ENCODE results near the gene PADI3. TPM values are rescaled to one million over a fixed set of nuclear protein-coding genes. Genes with fewer than 3 reads are reported as not detected.

Gene PADI3
- total and polyA plus RNA-seq, 7 donors = 0.51 TPM; not detected in 6

DNA sequence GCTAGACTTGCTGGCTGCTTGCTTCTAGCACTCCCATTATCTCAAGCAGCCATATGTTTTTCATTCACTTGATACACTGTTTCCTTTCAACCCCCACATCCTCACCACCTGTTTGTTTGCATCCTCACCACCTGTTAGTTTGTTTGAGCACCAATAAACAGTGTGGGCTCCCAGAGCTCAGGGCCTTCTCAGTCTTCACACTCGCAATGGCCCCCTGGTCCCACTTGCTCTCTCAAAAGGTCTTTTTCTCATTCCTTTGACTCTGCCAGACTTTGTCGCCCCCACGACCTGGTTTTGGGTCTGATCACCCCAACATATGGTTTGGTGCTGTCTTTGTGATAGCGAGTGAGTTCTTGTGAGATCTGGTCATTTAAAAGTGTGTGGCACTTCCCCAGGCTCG is 52.9 kb downstream of the PADI3 start:
- peaks cover 0 to 6% (median under 1%) of the 10 kb centered on the region in 4 donors for H3K9me3 ChIP-seq
- no peaks in the 10 kb centered on the region for H3K36me3 ChIP-seq
- H3K27ac ChIP-seq = no peak overlapping the region
- no peaks in the 10 kb centered on the region for H3K27me3 ChIP-seq
- intact Hi-C loops (cut with DNase I) = no loop called here
- no peaks in the 10 kb centered on the region for H3K4me1 ChIP-seq
- 81 to 89% methylated on average over 5 of the region's 5 CpGs for WGBS, 2 donors
- TF ChIP-seq, protein P1, sequence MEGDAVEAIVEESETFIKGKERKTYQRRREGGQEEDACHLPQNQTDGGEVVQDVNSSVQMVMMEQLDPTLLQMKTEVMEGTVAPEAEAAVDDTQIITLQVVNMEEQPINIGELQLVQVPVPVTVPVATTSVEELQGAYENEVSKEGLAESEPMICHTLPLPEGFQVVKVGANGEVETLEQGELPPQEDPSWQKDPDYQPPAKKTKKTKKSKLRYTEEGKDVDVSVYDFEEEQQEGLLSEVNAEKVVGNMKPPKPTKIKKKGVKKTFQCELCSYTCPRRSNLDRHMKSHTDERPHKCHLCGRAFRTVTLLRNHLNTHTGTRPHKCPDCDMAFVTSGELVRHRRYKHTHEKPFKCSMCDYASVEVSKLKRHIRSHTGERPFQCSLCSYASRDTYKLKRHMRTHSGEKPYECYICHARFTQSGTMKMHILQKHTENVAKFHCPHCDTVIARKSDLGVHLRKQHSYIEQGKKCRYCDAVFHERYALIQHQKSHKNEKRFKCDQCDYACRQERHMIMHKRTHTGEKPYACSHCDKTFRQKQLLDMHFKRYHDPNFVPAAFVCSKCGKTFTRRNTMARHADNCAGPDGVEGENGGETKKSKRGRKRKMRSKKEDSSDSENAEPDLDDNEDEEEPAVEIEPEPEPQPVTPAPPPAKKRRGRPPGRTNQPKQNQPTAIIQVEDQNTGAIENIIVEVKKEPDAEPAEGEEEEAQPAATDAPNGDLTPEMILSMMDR (IDR thresholded peaks at IDR 0.05) = no peak
- TF ChIP-seq POLR2A (IDR thresholded peaks at IDR 0.05) = no peak
- no peak for TF ChIP-seq EP300 (IDR thresholded peaks at IDR 0.05)
- TF ChIP-seq POLR2AphosphoS5 (IDR thresholded peaks at IDR 0.05) = no peak
- no peak for DNase-seq
- no peak overlapping the region for H3K4me3 ChIP-seq

DNA sequence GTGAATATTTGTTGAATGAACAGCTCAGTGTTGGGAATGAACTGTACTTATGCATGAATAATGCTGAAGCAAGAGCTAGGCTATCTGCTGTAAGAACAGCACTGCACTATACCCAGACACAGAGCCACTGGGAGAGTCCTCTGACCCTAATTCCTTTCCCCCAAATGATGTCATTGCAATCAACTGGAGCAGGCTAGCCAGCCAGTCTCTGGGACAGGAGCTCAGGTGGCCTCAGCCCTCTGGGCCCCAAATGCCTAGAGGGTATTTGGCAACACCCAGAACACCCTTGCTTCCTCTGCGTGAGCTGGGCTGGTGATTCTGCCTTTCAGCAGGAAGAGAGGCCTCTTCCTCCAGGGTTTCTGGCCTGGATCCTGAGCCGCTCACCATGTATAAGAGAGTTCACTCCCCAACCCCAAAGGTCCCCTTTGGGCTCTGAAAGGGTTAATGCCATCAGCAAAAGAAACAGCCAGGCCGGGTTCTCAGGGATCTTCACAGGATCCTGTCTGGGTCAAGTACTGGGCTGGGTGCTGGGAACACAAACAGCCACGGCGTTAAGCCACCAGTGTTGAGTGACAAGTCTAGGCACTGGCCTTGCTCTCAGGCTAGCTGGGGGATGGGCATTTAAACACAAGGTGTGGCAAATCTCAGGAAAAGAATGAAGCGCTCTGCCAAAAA is 55.4 kb downstream of the PADI3 start:
- H3K27ac ChIP-seq = no peak overlapping the region
- H3K9me3 ChIP-seq = peaks cover 0 to 4% (median under 1%) of the 10 kb centered on the region in 4 donors
- peaks cover 0 to 12% (median 7%) of the 10 kb centered on the region in 3 donors for H3K27me3 ChIP-seq
- intact Hi-C loops (cut with DNase I) = no loop called here
- no peaks in the 10 kb centered on the region for H3K36me3 ChIP-seq
- WGBS, 2 donors = 34 to 46% methylated on average over 6 of the region's 6 CpGs
- no peaks in the 10 kb centered on the region for H3K4me1 ChIP-seq
- DNase-seq = peak; percentile 40
- no peak overlapping the region for H3K4me3 ChIP-seq
- TF ChIP-seq EP300 (IDR thresholded peaks at IDR 0.05) (no peak), POLR2A (IDR thresholded peaks at IDR 0.05) (no peak), POLR2AphosphoS5 (IDR thresholded peaks at IDR 0.05) (no peak)
- TF ChIP-seq, protein P1 (IDR thresholded peaks at IDR 0.05) = no peak

DNA sequence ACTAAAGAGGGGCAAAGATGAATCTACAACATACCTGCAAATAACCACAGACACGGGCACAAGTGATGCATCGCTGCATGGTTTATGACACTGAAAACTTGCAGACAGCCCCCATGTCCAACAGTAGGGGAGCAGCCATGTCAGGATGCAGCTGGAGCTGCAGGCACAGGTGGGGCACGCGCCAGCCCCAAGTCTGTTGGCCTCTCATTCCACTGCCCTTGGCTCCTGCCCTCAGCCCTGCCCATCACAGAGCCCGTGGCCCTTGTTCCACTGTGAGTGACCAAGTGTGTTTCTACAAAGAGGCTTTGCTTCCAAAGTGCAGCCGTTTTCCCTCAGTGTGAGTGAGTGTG is 55.9 kb downstream of the PADI3 start:
- 54 to 58% methylated on average over 6 of the region's 6 CpGs for WGBS, 2 donors
- TF ChIP-seq, protein P1 (IDR thresholded peaks at IDR 0.05) = no peak
- TF ChIP-seq EP300 (IDR thresholded peaks at IDR 0.05) = no peak
- no peak for TF ChIP-seq POLR2AphosphoS5 (IDR thresholded peaks at IDR 0.05)
- no peak for TF ChIP-seq POLR2A (IDR thresholded peaks at IDR 0.05)
- intact Hi-C loops (cut with DNase I) = no loop called here
- H3K27me3 ChIP-seq = peaks cover 0 to 17% (median 7%) of the 10 kb centered on the region in 3 donors
- peak; percentile 33 for DNase-seq
- H3K4me3 ChIP-seq = no peak overlapping the region
- no peaks in the 10 kb centered on the region for H3K36me3 ChIP-seq
- peaks cover 0 to 4% (median under 1%) of the 10 kb centered on the region in 4 donors for H3K9me3 ChIP-seq
- H3K4me1 ChIP-seq = no peaks in the 10 kb centered on the region
- no peak overlapping the region for H3K27ac ChIP-seq

DNA sequence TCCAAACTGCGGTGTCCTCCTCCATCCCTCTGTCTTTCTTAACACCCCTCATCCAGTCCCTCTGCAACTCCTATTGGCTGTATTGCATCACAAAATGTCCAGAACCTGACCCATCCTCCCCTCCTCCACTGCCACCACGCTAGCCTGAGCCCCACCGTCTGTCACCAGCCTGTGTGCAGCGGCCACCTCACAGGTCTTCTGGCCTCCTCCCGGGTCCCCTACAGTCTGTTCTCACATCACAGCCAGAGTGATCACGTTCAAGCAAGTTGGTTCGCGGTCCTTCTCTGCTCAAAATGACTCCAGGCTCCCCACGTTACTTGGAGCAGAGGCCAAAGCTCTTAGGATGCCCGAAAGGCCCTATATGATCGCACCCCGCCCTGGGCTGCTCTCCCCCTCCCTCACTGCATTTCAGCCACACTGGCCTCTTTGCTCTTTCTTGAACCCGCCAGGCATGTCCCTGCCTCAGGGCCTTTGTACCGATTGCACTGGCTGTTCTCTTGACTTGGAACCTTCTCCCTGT is 56.7 kb downstream of the PADI3 start:
- H3K36me3 ChIP-seq = no peaks in the 10 kb centered on the region
- peaks cover 0 to 4% (median under 1%) of the 10 kb centered on the region in 4 donors for H3K9me3 ChIP-seq
- peaks cover 0 to 25% (median 7%) of the 10 kb centered on the region in 3 donors for H3K27me3 ChIP-seq
- intact Hi-C loops (cut with DNase I) = no loop called here
- 71 to 78% methylated on average over 14 of the region's 14 CpGs for WGBS, 2 donors
- H3K4me3 ChIP-seq = no peak overlapping the region
- TF ChIP-seq POLR2AphosphoS5 (IDR thresholded peaks at IDR 0.05) = no peak
- TF ChIP-seq POLR2A (IDR thresholded peaks at IDR 0.05) = no peak
- no peak for TF ChIP-seq EP300 (IDR thresholded peaks at IDR 0.05)
- TF ChIP-seq, protein P1 (IDR thresholded peaks at IDR 0.05) = no peak
- H3K27ac ChIP-seq = no peak overlapping the region
- peak; percentile 43 for DNase-seq
- no peaks in the 10 kb centered on the region for H3K4me1 ChIP-seq
